IMR-90 (cell line): ENCODE results near the gene UCK2. TPM values are rescaled to one million over a fixed set of nuclear protein-coding genes. Genes with fewer than 3 reads are reported as not detected.

Experiments
- ATAC-seq: fragments of 200-7000 bp; cut with Tn5 transposase; 2 replicates; pipeline ENCODE4 v1.9.1; 2020; ENCODE audit warnings: low read depth, mild to moderate bottlenecking, moderate library complexity
- BruUV-seq: library from RNA; stranded (reverse); fragments of 400-500 nt; replicated peaks from 2 replicates; lab custom pipeline; 2021; lab: Mats Ljungman, UMichigan
- CTCF ChIA-PET: fragments of 300-600 bp; formaldehyde crosslinking; extraction: SDS; loops from one replicate; lab custom pipeline; 2021; ENCODE audit warnings: antibody characterized with exemption; lab: Yijun Ruan, JAX
- POLR2A ChIA-PET: fragments of 300-600 bp; sonication (Branson Sonifier 250); formaldehyde crosslinking; loops from one replicate; lab custom pipeline; 2022; ENCODE audit warnings: antibody characterized with exemption; ENCODE audit not compliant: unreplicated experiment; lab: Charles Lee
- DNase-seq: peaks from one replicate; pipeline ENCODE4 v3.0.0; 2013
- H2AFZ ChIP-seq: replicated peaks from 2 replicates; pipeline ENCODE3; 2013; ENCODE audit warnings: low read length, mild to moderate bottlenecking; ENCODE audit not compliant: poor library complexity
- H2AK5ac ChIP-seq: 2 replicates; pipeline ENCODE4 v1.6.1; 2013; ENCODE audit warnings: low read depth, low read length, inconsistent platforms
- H2AK9ac ChIP-seq: replicated peaks from 2 replicates; pipeline ENCODE3; 2013; ENCODE audit warnings: mild to moderate bottlenecking, low read depth, low read length, moderate library complexity; ENCODE audit not compliant: poor library complexity
- H2BK120ac ChIP-seq: 2 replicates; pipeline ENCODE4 v1.6.1; 2013; ENCODE audit warnings: low read depth, low read length, inconsistent platforms
- H2BK15ac ChIP-seq: 3 replicates; pipeline ENCODE4 v1.6.1; 2013; ENCODE audit warnings: low read depth, low read length, inconsistent platforms
- H2BK20ac ChIP-seq: 2 replicates; pipeline ENCODE4 v1.6.1; 2013; ENCODE audit warnings: low read depth, mild to moderate bottlenecking, inconsistent platforms, low read length, moderate library complexity
- H2BK5ac ChIP-seq: 2 replicates; pipeline ENCODE4 v1.6.1; 2013; ENCODE audit warnings: mild to moderate bottlenecking, low read depth, low read length, inconsistent platforms; ENCODE audit not compliant: poor library complexity, severe bottlenecking
- H3K14ac ChIP-seq: replicated peaks from 2 replicates; pipeline ENCODE4 v1.6.1; 2013; ENCODE audit warnings: low read depth, low read length, inconsistent platforms
- H3K18ac ChIP-seq: 2 replicates; pipeline ENCODE4 v1.6.1; 2013; ENCODE audit warnings: low read depth, low read length, control low read depth
- H3K23ac ChIP-seq: 2 replicates; pipeline ENCODE4 v1.6.1; 2013; ENCODE audit warnings: low read depth, low read length, inconsistent platforms
- H3K27ac ChIP-seq: 2 replicates; pipeline ENCODE4 v1.5.1; 2013; ENCODE audit warnings: mild to moderate bottlenecking, control low read depth, low read length; ENCODE audit not compliant: insufficient read depth
- H3K27me3 ChIP-seq: 2 replicates; pipeline ENCODE4 v1.6.1; 2013; ENCODE audit warnings: low read length; ENCODE audit not compliant: control insufficient read depth, insufficient read depth
- H3K36me3 ChIP-seq: 2 replicates; pipeline ENCODE4 v1.6.1; 2013; ENCODE audit warnings: low read length, mixed read lengths; ENCODE audit not compliant: control insufficient read depth, insufficient read depth
- H3K4ac ChIP-seq: 2 replicates; pipeline ENCODE4 v1.6.1; 2013; ENCODE audit warnings: low read depth, low read length, inconsistent platforms
- H3K4me1 ChIP-seq: 2 replicates; pipeline ENCODE4 v1.6.1; 2013; ENCODE audit warnings: low read length, mixed read lengths; ENCODE audit not compliant: control insufficient read depth, insufficient read depth
- H3K4me2 ChIP-seq: 2 replicates; pipeline ENCODE4 v1.6.1; 2013; ENCODE audit warnings: low read depth, mild to moderate bottlenecking, control low read depth, low read length, moderate library complexity
- H3K4me3 ChIP-seq: 2 replicates; pipeline ENCODE4 v1.5.1; 2013; ENCODE audit warnings: low read depth, mild to moderate bottlenecking, control low read depth, low read length, moderate library complexity; ENCODE audit not compliant: insufficient read depth
- H3K56ac ChIP-seq: 2 replicates; pipeline ENCODE4 v1.6.1; 2013; ENCODE audit warnings: low read length, inconsistent platforms; ENCODE audit not compliant: insufficient read depth; ENCODE audit errors: extremely low read depth
- H3K79me1 ChIP-seq, 2 experiments: 2 replicates each; pipeline ENCODE4 v1.6.1; 2013; ENCODE audit warnings: low read length in 2 of 2, inconsistent platforms in 1 of 2, low read depth in 1 of 2
- H3K9ac ChIP-seq: 2 replicates; pipeline ENCODE4 v1.6.1; 2013; ENCODE audit warnings: low read depth, low read length, control low read depth
- H3K9me1 ChIP-seq: 2 replicates; pipeline ENCODE4 v1.6.1; 2013; ENCODE audit warnings: low read length, inconsistent platforms; ENCODE audit not compliant: insufficient read depth
- H3K9me3 ChIP-seq: 2 replicates; pipeline ENCODE4 v1.6.1; 2013; ENCODE audit warnings: low read length; ENCODE audit not compliant: control insufficient read depth, insufficient read depth
- H4K20me1 ChIP-seq: 2 replicates; pipeline ENCODE4 v1.6.1; 2013; ENCODE audit warnings: low read length, inconsistent platforms; ENCODE audit not compliant: insufficient read depth
- H4K5ac ChIP-seq: 2 replicates; pipeline ENCODE4 v1.6.1; 2013; ENCODE audit warnings: mild to moderate bottlenecking, low read depth, low read length, control low read depth
- H4K8ac ChIP-seq, 2 experiments: 2 replicates each; pipeline ENCODE4 v1.6.1; 2013; ENCODE audit warnings: low read depth in 2 of 2, low read length in 2 of 2, control low read depth in 1 of 2, inconsistent platforms in 1 of 2
- H4K91ac ChIP-seq: 2 replicates; pipeline ENCODE4 v1.6.1; 2013; ENCODE audit warnings: low read depth, low read length, inconsistent platforms; ENCODE audit not compliant: insufficient read depth
- BHLHE40 ChIP-seq: fragments of 150-350 bp; IDR thresholded peaks from 2 replicates; pipeline ENCODE4 v1.6.1; 2016; ENCODE audit warnings: mild to moderate bottlenecking, low read depth, low read length
- CEBPB ChIP-seq: IDR thresholded peaks from 2 replicates; pipeline ENCODE4 v1.6.1; 2012; ENCODE audit warnings: low read depth, low read length, improper control_type of control experiment
- CHD1 ChIP-seq: IDR thresholded peaks from 2 replicates; pipeline ENCODE4 v1.6.1; 2012; ENCODE audit warnings: low read depth, low read length, improper control_type of control experiment
- CTCF ChIP-seq: conservative IDR thresholded peaks from 2 replicates; pipeline ENCODE4 v1.5.1; 2012; ENCODE audit warnings: mild to moderate bottlenecking, low read depth, low read length, improper control_type of control experiment
- ELK1 ChIP-seq: fragments of 150-350 bp; IDR thresholded peaks from 2 replicates; pipeline ENCODE4 v1.6.1; 2016; ENCODE audit warnings: low read depth, mild to moderate bottlenecking, low read length, moderate library complexity, borderline replicate concordance
- FOS ChIP-seq: fragments of 150-350 bp; IDR thresholded peaks from 2 replicates; pipeline ENCODE4 v1.6.1; 2016; ENCODE audit warnings: low read depth, low read length
- MAFK ChIP-seq: IDR thresholded peaks from 2 replicates; pipeline ENCODE4 v1.6.1; 2012; ENCODE audit warnings: low read depth, low read length, improper control_type of control experiment
- MAZ ChIP-seq: IDR thresholded peaks from 2 replicates; pipeline ENCODE4 v1.6.1; 2012; ENCODE audit warnings: low read depth, mild to moderate bottlenecking, low read length, improper control_type of control experiment, moderate library complexity, borderline replicate concordance
- MXI1 ChIP-seq: IDR thresholded peaks from 2 replicates; pipeline ENCODE4 v1.6.1; 2012; ENCODE audit warnings: low read depth, mild to moderate bottlenecking, low read length, moderate library complexity, borderline replicate concordance
- NFE2L2 ChIP-seq: fragments of 150-350 bp; IDR thresholded peaks from 2 replicates; pipeline ENCODE4 v1.6.1; 2016; ENCODE audit warnings: low read depth, mild to moderate bottlenecking, low read length
- POLR2A ChIP-seq: IDR thresholded peaks from 2 replicates; pipeline ENCODE4 v1.6.1; 2012; ENCODE audit warnings: mild to moderate bottlenecking, low read depth, low read length
- RAD21 ChIP-seq: IDR thresholded peaks from 2 replicates; pipeline ENCODE4 v1.6.1; 2012; ENCODE audit warnings: low read length, improper control_type of control experiment
- RCOR1 ChIP-seq: IDR thresholded peaks from 2 replicates; pipeline ENCODE4 v1.6.1; 2012; ENCODE audit warnings: mild to moderate bottlenecking, low read length, improper control_type of control experiment; ENCODE audit not compliant: insufficient replicate concordance
- RFX5 ChIP-seq: IDR thresholded peaks from 2 replicates; pipeline ENCODE4 v1.8.0; 2012; ENCODE audit warnings: low read depth, mild to moderate bottlenecking, low read length, moderate library complexity
- SMC3 ChIP-seq: fragments of 150-350 bp; IDR thresholded peaks from 2 replicates; pipeline ENCODE4 v1.6.1; 2016; ENCODE audit warnings: low read depth, mild to moderate bottlenecking, antibody characterized with exemption, low read length, moderate library complexity
- USF2 ChIP-seq: fragments of 150-350 bp; IDR thresholded peaks from 2 replicates; pipeline ENCODE4 v1.6.1; 2017; ENCODE audit warnings: mild to moderate bottlenecking, antibody characterized with exemption, low read length, low read depth
- WGBS, 2 experiments: methylation state at CpG; one replicate each; pipeline versions ENCODE4 v1.1.5 to v1.1.7; 2013; ENCODE audit warnings: missing lambda C conversion rate in 2 of 2; ENCODE audit not compliant: insufficient read length in 1 of 2; ENCODE audit errors: extremely low coverage in 2 of 2; 5-methylcytosine and 5-hydroxymethylcytosine counted together
- dilution Hi-C: fragments of 300-500 bp; cut with HindIII; formaldehyde crosslinking; loops from one replicate; pipeline ENCODE4 v1.14.3; 2018; ENCODE audit warnings: low sequenced_read_pairs; ENCODE audit not compliant: unreplicated experiment
- in situ Hi-C: fragments of 300-500 bp; cut with MboI; formaldehyde crosslinking; loops from 3 replicates; pipeline ENCODE4 v1.14.3; 2019; ENCODE audit warnings: low sequenced_read_pairs, inconsistent platforms, mixed read lengths
- intact Hi-C: fragments of 100-400 bp; cut with micrococcal nuclease; formaldehyde crosslinking; loops from 2 replicates; pipeline ENCODE4 v1.10.0; 2022
- polyA plus RNA-seq, 3 experiments: library from polyadenylated mRNA; depleted of rRNA; stranded (reverse); fragments of >200 nt; gene quantifications; 2 replicates each; pipeline ENCODE4 v1.2.3, GENCODE V29; 2012; ENCODE audit warnings: low replicate concordance in 1 of 3
- total RNA-seq: library from RNA; depleted of rRNA; stranded (reverse); fragments of >200 nt; gene quantifications from 2 replicates; pipeline ENCODE4 v1.2.3, GENCODE V29; 2012

UCK2 gene
- total and polyA plus RNA-seq, 2 of the 4 experiments (the other 2 are of a cell fraction) = 83.0 to 87.8 TPM

- Histone ChIP-seq H3K9me1 (no peaks in the 10 kb centered on the region; the same call in 1 of the 2 replicates), H2AK9ac (no peak overlapping the region), H3K14ac (no peak overlapping the region), H4K20me1 (no peaks in the 10 kb centered on the region), H3K4me2 (no peak overlapping the region), H4K91ac (no peak overlapping the region), H3K27ac (no peak overlapping the region), H3K4me3 (no peak overlapping the region), H3K23ac (no peak overlapping the region), H2BK5ac (no peak overlapping the region), H3K9me3 (no peaks in the 10 kb centered on the region), H3K79me1 (no peaks in the 10 kb centered on the region; a peak in 1 of 4 replicates), H3K56ac (no peak overlapping the region), H2AFZ (no peak overlapping the region), H3K9ac (no peak overlapping the region), H3K18ac (no peak overlapping the region), H3K4ac (no peak overlapping the region), H3K36me3 (no peaks in the 10 kb centered on the region; the same call in 1 of the 2 replicates), H3K4me1 (peaks cover 5% of the 10 kb centered on the region), H3K27me3 (no peaks in the 10 kb centered on the region), H2BK120ac (no peak overlapping the region), H2BK20ac (no peak overlapping the region), H2BK15ac (no peak overlapping the region), H4K5ac (no peak overlapping the region), H4K8ac (no peak overlapping the region), H2AK5ac (no peak overlapping the region)
- BruUV-seq = no TSS peak
- intact Hi-C loops (no loop called here), in situ Hi-C loops (loop anchor here (5.0 kb wide), 3 partner anchors 149 to 314 kb away; partner anchors contain the start of gene TMCO1), dilution Hi-C loops (no loop called here)
- no peak for TF ChIP-seq NFE2L2
- no peak for TF ChIP-seq USF2
- no peak for TF ChIP-seq RCOR1
- no peak for TF ChIP-seq CTCF
- no peak for TF ChIP-seq MXI1
- TF ChIP-seq SMC3 = no peak
- TF ChIP-seq ELK1 = no peak
- no peak for TF ChIP-seq FOS
- TF ChIP-seq MAFK = no peak
- TF ChIP-seq CHD1 = no peak
- TF ChIP-seq CEBPB = no peak
- no peak for TF ChIP-seq POLR2A
- no peak for TF ChIP-seq BHLHE40
- no peak for TF ChIP-seq RFX5
- TF ChIP-seq MAZ = no peak
- TF ChIP-seq RAD21 = no peak
- CTCF ChIA-PET = interaction anchor here (0.6 to 1.6 kb wide), 3 partner anchors 199 to 563 kb away, joined by 3 read pairs; no protein-coding TSS in a partner anchor
- WGBS, 2 experiments = no CpG with 5 or more reads among the region's 4 CpGs
- DNase-seq = no peak
- POLR2A ChIA-PET = interaction anchor here (0.6 kb wide), 1 partner anchor 147 kb away, joined by 3 read pairs; the partner anchor contains the start of gene TMCO1
- no peak for ATAC-seq
Measured at GRCh38 chr1:165915932-165916348, 88.5 kb downstream of the UCK2 start.
